B cell (primary cell): Measurements from ENCODE around the gene SCP2. TPM values are rescaled to one million over a fixed set of nuclear protein-coding genes. Genes with fewer than 3 reads are reported as not detected.

Source experiments
- ATAC-seq: fragments of 200-7000 bp; cut with Tn5 transposase; one replicate; pipeline ENCODE4 v1.10.0; 2021; ENCODE audit warnings: low read depth, mild to moderate bottlenecking, moderate number of reproducible peaks, moderate library complexity
- CTCF ChIA-PET: fragments of 350-600 bp; sonication (Branson Sonifier 250); formaldehyde crosslinking; loops from one replicate; lab custom pipeline; 2021; ENCODE audit warnings: antibody characterized with exemption, inconsistent platforms; lab: Charles Lee
- POLR2A ChIA-PET: fragments of 350-600 bp; sonication (Branson Sonifier 250); formaldehyde crosslinking; loops from one replicate; lab custom pipeline; 2021; ENCODE audit warnings: antibody characterized with exemption; lab: Charles Lee
- DNase-seq: peaks from one replicate; pipeline ENCODE4 v3.0.0; 2013
- H2AFZ ChIP-seq: 2 replicates; pipeline ENCODE4 v1.6.1; 2012; ENCODE audit warnings: mild to moderate bottlenecking, low read depth, low read length; ENCODE audit not compliant: insufficient read depth, poor library complexity, severe bottlenecking
- H3K27ac ChIP-seq, 2 donors: 1 replicate in 1 of 2; 2 replicates in 1 of 2; pipeline ENCODE4 v1.5.1; 2012 to 2013; ENCODE audit warnings: low read length in 2 of 2, mild to moderate bottlenecking in 2 of 2, moderate library complexity in 1 of 2
- H3K27me3 ChIP-seq, 4 experiments: fragments of 200-600 bp in 1 of 4; sonication (generic) in 1 of 4; replicated peaks in 1 of 4; 1 replicate in 2 of 4; 2 replicates in 2 of 4; pipeline versions ENCODE4 v1.6.1 to v1.7.0; 2013 to 2016; ENCODE audit warnings: low read length in 3 of 4, mild to moderate bottlenecking in 2 of 4, mixed read lengths in 1 of 4, moderate library complexity in 1 of 4; ENCODE audit not compliant: insufficient read depth in 4 of 4, control insufficient read depth in 3 of 4; ENCODE audit errors: control extremely low read depth in 1 of 4
- H3K36me3 ChIP-seq, 2 experiments: replicated peaks in 1 of 2; 1 replicate in 1 of 2; 2 replicates in 1 of 2; pipeline versions ENCODE4 v1.6.1 to v1.7.1; 2013; ENCODE audit warnings: low read length in 1 of 2; ENCODE audit not compliant: insufficient read depth in 2 of 2, control insufficient read depth in 1 of 2; ENCODE audit errors: control extremely low read depth in 1 of 2, extremely low read depth in 1 of 2
- H3K4me1 ChIP-seq, 2 donors: fragments of 200-600 bp in 1 of 2; sonication (generic) in 1 of 2; 1 replicate in 1 of 2; 2 replicates in 1 of 2; pipeline versions ENCODE4 v1.5.1 to v1.6.1; 2013 to 2017; ENCODE audit warnings: low read length in 2 of 2; ENCODE audit not compliant: control insufficient read depth in 2 of 2, insufficient read depth in 2 of 2
- H3K4me2 ChIP-seq: replicated peaks from 2 replicates; pipeline ENCODE3; 2012; ENCODE audit warnings: mild to moderate bottlenecking, low read depth, low read length; ENCODE audit not compliant: poor library complexity, severe bottlenecking
- H3K4me3 ChIP-seq, 5 experiments: fragments of 200-600 bp in 1 of 5; sonication (generic) in 1 of 5; 1 replicate in 3 of 5; 2 replicates in 2 of 5; pipeline versions ENCODE4 v1.5.1 to v1.7.0; 2011 to 2016; ENCODE audit warnings: low read length in 4 of 5, mild to moderate bottlenecking in 4 of 5, low read depth in 2 of 5, control low read depth in 1 of 5, moderate library complexity in 1 of 5; ENCODE audit not compliant: insufficient read depth in 1 of 5; ENCODE audit errors: control extremely low read depth in 1 of 5, extremely low read depth in 1 of 5
- H3K79me2 ChIP-seq: fragments of 200-600 bp; sonication (generic); one replicate; pipeline ENCODE4 v1.6.0; 2016; ENCODE audit warnings: low read length; ENCODE audit not compliant: control insufficient read depth, insufficient read depth
- H3K9ac ChIP-seq: fragments of 200-600 bp; sonication (generic); 2 replicates; pipeline ENCODE4 v1.6.1; 2017; ENCODE audit warnings: mild to moderate bottlenecking, low read length, moderate library complexity
- H3K9me3 ChIP-seq, 3 donors: one replicate each; pipeline versions ENCODE4 v1.6.1 to v1.7.1; 2013; ENCODE audit warnings: low read length in 2 of 3; ENCODE audit not compliant: control insufficient read depth in 2 of 3, insufficient read depth in 1 of 3; ENCODE audit errors: control extremely low read depth in 1 of 3
- H4K20me1 ChIP-seq: 2 replicates; pipeline ENCODE4 v1.6.0; 2012; ENCODE audit warnings: mild to moderate bottlenecking, low read length; ENCODE audit not compliant: insufficient read depth, control insufficient read depth, poor library complexity, severe bottlenecking
- H3K27ac Mint-ChIP-seq: one replicate; pipeline ENCODE4 v1.8.0; 2021; ENCODE audit warnings: mixed read lengths
- H3K27me3 Mint-ChIP-seq: one replicate; pipeline ENCODE4 v1.8.0; 2021; ENCODE audit warnings: mixed read lengths
- H3K4me1 Mint-ChIP-seq: one replicate; pipeline ENCODE4 v1.8.0; 2021; ENCODE audit warnings: mixed read lengths
- H3K4me3 Mint-ChIP-seq: one replicate; pipeline ENCODE4 v1.8.0; 2021; ENCODE audit warnings: mixed read lengths
- H3K9me3 Mint-ChIP-seq: one replicate; pipeline ENCODE4 v1.8.0; 2022; ENCODE audit warnings: mixed read lengths; ENCODE audit not compliant: insufficient read depth
- EZH2 ChIP-seq: IDR thresholded peaks from 2 replicates; pipeline ENCODE4 v1.6.1; 2012; ENCODE audit warnings: borderline replicate concordance, low read depth, mild to moderate bottlenecking, moderate library complexity, low read length; ENCODE audit not compliant: insufficient read depth, poor library complexity, severe bottlenecking
- WGBS: methylation state at CpG from one replicate; pipeline ENCODE4 v1.1.5; 2013; ENCODE audit warnings: missing lambda C conversion rate; ENCODE audit not compliant: insufficient coverage; 5-methylcytosine and 5-hydroxymethylcytosine counted together
- intact Hi-C: fragments of 100-400 bp; cut with micrococcal nuclease; formaldehyde crosslinking; loops from one replicate; pipeline ENCODE4 v1.10.0; 2022
- polyA plus RNA-seq: library from polyadenylated mRNA; depleted of rRNA; stranded (reverse); fragments of >200 nt; gene quantifications from 2 replicates; pipeline ENCODE4 v1.2.3, GENCODE V29; 2012
- total RNA-seq, 2 donors: library from RNA; stranded (reverse); fragments of 120-200 nt in 1 of 2; gene quantifications; 1 replicate in 1 of 2; 2 replicates in 1 of 2; pipeline versions ENCODE4 v1.2.3 to v1.2.4, GENCODE V29; 2013 to 2022
- TF ChIP-seq, protein P1 (sequence below): fragments of 200-600 bp; IDR thresholded peaks from one replicate; pipeline ENCODE4 v1.8.0; 2022; ENCODE audit warnings: antibody characterized with exemption, mild to moderate bottlenecking

The SCP2 gene
- total and polyA plus RNA-seq, 2 donors (not counting 1 experiment from before 2014, with no cell fraction given) = 19.4 to 46.6 TPM

DNA sequence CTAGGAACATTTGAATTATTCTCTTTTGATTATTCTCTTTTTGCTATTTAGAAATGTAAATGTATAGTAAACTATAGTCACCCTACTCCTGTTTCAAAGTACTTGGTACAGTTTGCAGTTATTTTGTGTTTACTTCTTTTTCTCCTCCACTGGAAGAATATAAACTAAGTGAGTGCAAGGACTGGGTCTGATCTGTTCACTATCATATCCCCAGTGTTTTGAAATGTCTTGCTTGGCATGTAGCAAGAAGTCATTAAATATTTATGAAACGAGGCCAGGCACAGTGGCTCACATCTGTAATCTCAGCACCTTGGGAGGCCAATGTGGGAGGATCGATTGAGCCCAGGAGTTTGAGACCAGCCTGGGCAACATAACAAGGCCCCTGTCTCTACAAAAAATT lies 99.2 kb downstream of the SCP2 start:
- no peak overlapping the region for H3K4me3 Mint-ChIP-seq

DNA sequence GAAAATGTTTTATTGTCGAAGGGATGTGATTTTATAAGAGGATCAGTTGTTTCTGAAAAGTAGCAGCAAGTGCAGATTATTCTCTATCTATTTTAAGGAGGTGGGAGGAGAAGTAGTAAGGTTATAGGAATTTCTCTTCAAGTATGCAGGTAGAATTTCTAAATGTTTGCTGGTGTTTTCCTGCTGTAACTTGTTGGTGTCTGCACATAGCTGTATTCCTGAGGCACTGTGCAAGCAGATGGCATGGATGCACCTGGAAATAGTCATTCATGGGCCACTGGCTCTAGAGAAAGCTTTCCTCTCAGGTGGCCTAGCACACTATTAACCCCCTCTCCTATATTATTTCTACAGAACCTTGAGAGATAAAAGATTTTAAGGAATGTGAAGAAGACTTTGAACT lies 104.7 kb downstream of the SCP2 start:
- H3K9me3 Mint-ChIP-seq = no peaks in the 10 kb centered on the region
- POLR2A ChIA-PET = no interaction called here
- H3K27ac ChIP-seq = no peak overlapping the region
- no peaks in the 10 kb centered on the region for H3K4me1 ChIP-seq
- H3K36me3 ChIP-seq = peaks cover 4 to 25% of the 10 kb centered on the region in 2 experiments
- no CpG with 5 or more reads among the region's 1 CpG for WGBS
- intact Hi-C loops = no loop called here
- H2AFZ ChIP-seq = no peak overlapping the region
- H3K9ac ChIP-seq = no peak overlapping the region
- DNase-seq (no peak), ATAC-seq (no peak)
- no peak for TF ChIP-seq EZH2
- TF ChIP-seq, protein P1, sequence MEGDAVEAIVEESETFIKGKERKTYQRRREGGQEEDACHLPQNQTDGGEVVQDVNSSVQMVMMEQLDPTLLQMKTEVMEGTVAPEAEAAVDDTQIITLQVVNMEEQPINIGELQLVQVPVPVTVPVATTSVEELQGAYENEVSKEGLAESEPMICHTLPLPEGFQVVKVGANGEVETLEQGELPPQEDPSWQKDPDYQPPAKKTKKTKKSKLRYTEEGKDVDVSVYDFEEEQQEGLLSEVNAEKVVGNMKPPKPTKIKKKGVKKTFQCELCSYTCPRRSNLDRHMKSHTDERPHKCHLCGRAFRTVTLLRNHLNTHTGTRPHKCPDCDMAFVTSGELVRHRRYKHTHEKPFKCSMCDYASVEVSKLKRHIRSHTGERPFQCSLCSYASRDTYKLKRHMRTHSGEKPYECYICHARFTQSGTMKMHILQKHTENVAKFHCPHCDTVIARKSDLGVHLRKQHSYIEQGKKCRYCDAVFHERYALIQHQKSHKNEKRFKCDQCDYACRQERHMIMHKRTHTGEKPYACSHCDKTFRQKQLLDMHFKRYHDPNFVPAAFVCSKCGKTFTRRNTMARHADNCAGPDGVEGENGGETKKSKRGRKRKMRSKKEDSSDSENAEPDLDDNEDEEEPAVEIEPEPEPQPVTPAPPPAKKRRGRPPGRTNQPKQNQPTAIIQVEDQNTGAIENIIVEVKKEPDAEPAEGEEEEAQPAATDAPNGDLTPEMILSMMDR = no peak
- CTCF ChIA-PET = no interaction called here
- peaks cover 3% of the 10 kb centered on the region for H3K4me1 Mint-ChIP-seq
- H3K79me2 ChIP-seq = peaks cover 2% of the 10 kb centered on the region
- H4K20me1 ChIP-seq = peaks cover 7% of the 10 kb centered on the region
- no peak overlapping the region for H3K4me3 Mint-ChIP-seq
- H3K9me3 ChIP-seq = no peaks in the 10 kb centered on the region
- H3K4me2 ChIP-seq = no peak overlapping the region
- H3K27ac Mint-ChIP-seq = no peak overlapping the region
- H3K27me3 Mint-ChIP-seq = no peaks in the 10 kb centered on the region
- H3K27me3 ChIP-seq = no peaks in the 10 kb centered on the region
- H3K4me3 ChIP-seq = no peak overlapping the region

More for the DNA sequence above, 99.2 kb downstream of the SCP2 start:
- intact Hi-C loops = no loop called here
- H3K9me3 ChIP-seq = no peaks in the 10 kb centered on the region
- no peaks in the 10 kb centered on the region for H3K27me3 ChIP-seq
- no peak overlapping the region for H3K27ac Mint-ChIP-seq
- no peak overlapping the region for H3K4me2 ChIP-seq
- peaks cover 19% of the 10 kb centered on the region for H4K20me1 ChIP-seq
- no peak overlapping the region for H3K9ac ChIP-seq
- 100% methylated on average over 1 of the region's 2 CpGs for whole genome bisulfite sequencing
- TF ChIP-seq, protein P1 = no peak
- TF ChIP-seq EZH2 = no peak
- peaks cover 8% of the 10 kb centered on the region for H3K4me1 Mint-ChIP-seq
- peaks cover 48% of the 10 kb centered on the region for H3K79me2 ChIP-seq
- H3K36me3 ChIP-seq = peaks cover 4 to 8% of the 10 kb centered on the region in 2 experiments
- POLR2A ChIA-PET = no interaction called here
- DNase-seq (no peak), ATAC-seq (no peak)
- no peak overlapping the region for H2AFZ ChIP-seq
- no peaks in the 10 kb centered on the region for H3K27me3 Mint-ChIP-seq
- CTCF ChIA-PET = no interaction called here
- H3K27ac ChIP-seq = no peak overlapping the region
- H3K4me3 ChIP-seq = no peak overlapping the region
- no peaks in the 10 kb centered on the region for H3K9me3 Mint-ChIP-seq
- H3K4me1 ChIP-seq = no peaks in the 10 kb centered on the region
